Left lung (tissue), 10 donors: Measurements from ENCODE around the gene AGAP1. TPM values are rescaled to one million over a fixed set of nuclear protein-coding genes. Genes with fewer than 3 reads are reported as not detected.

Source experiments
- ATAC-seq: fragments of 200-7000 bp; cut with Tn5 transposase; one replicate; pipeline ENCODE4 v1.9.1; 2020; ENCODE audit warnings: moderate library complexity
- DNase-seq, 4 donors: peaks; one replicate each; pipeline ENCODE4 v3.0.0-alpha.2; 2013 to 2020
- H3K27ac ChIP-seq, 2 donors: fragments of 200-600 bp; sonication (generic) in 1 of 2; one replicate each; pipeline versions ENCODE4 v1.5.0 to v1.8.0; 2020 to 2021
- H3K27me3 ChIP-seq, 2 donors: fragments of 200-600 bp; sonication (generic) in 1 of 2; one replicate each; pipeline versions ENCODE4 v1.5.0 to v1.8.0; 2020 to 2021
- H3K36me3 ChIP-seq, 2 donors: fragments of 200-600 bp; sonication (generic) in 1 of 2; one replicate each; pipeline versions ENCODE4 v1.5.0 to v1.8.0; 2020 to 2021
- H3K4me1 ChIP-seq, 2 donors: fragments of 200-600 bp; one replicate each; pipeline ENCODE4 v1.8.0; 2021
- H3K4me3 ChIP-seq, 2 donors: fragments of 200-600 bp; sonication (generic) in 1 of 2; one replicate each; pipeline versions ENCODE4 v1.5.0 to v1.8.0; 2020 to 2021; ENCODE audit warnings: mild to moderate bottlenecking in 1 of 2
- H3K9me3 ChIP-seq, 2 donors: fragments of 200-600 bp; sonication (generic) in 1 of 2; one replicate each; pipeline versions ENCODE4 v1.5.0 to v1.8.0; 2020 to 2021
- intact Hi-C, 2 donors: fragments of 100-400 bp; cut with DNase I; formaldehyde crosslinking; loops; one replicate each; pipeline versions ENCODE4 v1.11.2 to v1.14.2; 2022
- polyA plus RNA-seq, 6 donors: library from polyadenylated mRNA; unstranded; fragments of 120-200 nt; gene quantifications; one replicate each; pipeline ENCODE4 v1.2.1, GENCODE V29; 2013; ENCODE audit not compliant: insufficient read length in 6 of 6
- total RNA-seq, 2 donors: library from RNA; stranded (reverse); fragmentation: NEBNext Ultra II Directional; extraction: Animal tissue kit (Norgen Biotek cat#: 25700); gene quantifications; one replicate each; pipeline ENCODE4 v1.2.1, GENCODE V29; 2021
- TF ChIP-seq, protein P1 (sequence below), 2 donors: fragments of 200-600 bp; sonication (generic) in 1 of 2; IDR thresholded peaks; one replicate each; pipeline versions ENCODE4 v1.5.0 to v1.8.0; 2021; ENCODE audit warnings: antibody characterized with exemption in 2 of 2
- donor health status: DM: no; HTN: yes; CAD: no.
- donor health status: DM: no; HTN: no; CAD: no.

The AGAP1 gene
- total and polyA plus RNA-seq, 8 donors, result 13.1 to 25.4 (median 22.4) TPM

DNA sequence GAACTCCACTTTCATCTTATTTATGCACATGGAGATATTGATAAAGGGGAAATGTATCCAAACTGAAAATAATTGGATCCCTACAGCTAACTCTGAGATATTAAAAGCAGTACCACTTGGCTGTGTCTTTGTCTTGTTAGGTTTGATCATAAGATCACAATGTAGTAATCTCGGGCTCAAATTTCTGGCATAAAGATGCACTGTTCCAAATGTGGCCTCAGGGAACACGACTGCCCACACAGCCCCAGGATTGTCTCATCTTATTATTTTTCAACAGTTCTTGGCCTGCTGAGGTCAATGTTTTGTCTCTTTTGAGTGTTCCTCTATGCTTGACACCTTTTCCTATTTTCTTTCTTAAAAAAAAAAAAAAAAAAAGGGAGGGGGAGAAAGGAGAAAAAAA lies 560.3 kb downstream of the AGAP1 start:
- TF ChIP-seq, protein P1, sequence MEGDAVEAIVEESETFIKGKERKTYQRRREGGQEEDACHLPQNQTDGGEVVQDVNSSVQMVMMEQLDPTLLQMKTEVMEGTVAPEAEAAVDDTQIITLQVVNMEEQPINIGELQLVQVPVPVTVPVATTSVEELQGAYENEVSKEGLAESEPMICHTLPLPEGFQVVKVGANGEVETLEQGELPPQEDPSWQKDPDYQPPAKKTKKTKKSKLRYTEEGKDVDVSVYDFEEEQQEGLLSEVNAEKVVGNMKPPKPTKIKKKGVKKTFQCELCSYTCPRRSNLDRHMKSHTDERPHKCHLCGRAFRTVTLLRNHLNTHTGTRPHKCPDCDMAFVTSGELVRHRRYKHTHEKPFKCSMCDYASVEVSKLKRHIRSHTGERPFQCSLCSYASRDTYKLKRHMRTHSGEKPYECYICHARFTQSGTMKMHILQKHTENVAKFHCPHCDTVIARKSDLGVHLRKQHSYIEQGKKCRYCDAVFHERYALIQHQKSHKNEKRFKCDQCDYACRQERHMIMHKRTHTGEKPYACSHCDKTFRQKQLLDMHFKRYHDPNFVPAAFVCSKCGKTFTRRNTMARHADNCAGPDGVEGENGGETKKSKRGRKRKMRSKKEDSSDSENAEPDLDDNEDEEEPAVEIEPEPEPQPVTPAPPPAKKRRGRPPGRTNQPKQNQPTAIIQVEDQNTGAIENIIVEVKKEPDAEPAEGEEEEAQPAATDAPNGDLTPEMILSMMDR (IDR thresholded peaks at IDR 0.05), result no peak
- H3K27me3 ChIP-seq, result no peaks in the 10 kb centered on the region
- no peak overlapping the region for H3K4me3 ChIP-seq
- H3K27ac ChIP-seq, result no peak overlapping the region
- no peak for ATAC-seq
- DNase-seq, result no peak
- no peaks in the 10 kb centered on the region for H3K4me1 ChIP-seq
- H3K36me3 ChIP-seq, result peaks cover 0 to 2% of the 10 kb centered on the region in 2 donors
- intact Hi-C loops, result no loop called here
- H3K9me3 ChIP-seq, result peaks cover 0 to 7% of the 10 kb centered on the region in 2 donors

DNA sequence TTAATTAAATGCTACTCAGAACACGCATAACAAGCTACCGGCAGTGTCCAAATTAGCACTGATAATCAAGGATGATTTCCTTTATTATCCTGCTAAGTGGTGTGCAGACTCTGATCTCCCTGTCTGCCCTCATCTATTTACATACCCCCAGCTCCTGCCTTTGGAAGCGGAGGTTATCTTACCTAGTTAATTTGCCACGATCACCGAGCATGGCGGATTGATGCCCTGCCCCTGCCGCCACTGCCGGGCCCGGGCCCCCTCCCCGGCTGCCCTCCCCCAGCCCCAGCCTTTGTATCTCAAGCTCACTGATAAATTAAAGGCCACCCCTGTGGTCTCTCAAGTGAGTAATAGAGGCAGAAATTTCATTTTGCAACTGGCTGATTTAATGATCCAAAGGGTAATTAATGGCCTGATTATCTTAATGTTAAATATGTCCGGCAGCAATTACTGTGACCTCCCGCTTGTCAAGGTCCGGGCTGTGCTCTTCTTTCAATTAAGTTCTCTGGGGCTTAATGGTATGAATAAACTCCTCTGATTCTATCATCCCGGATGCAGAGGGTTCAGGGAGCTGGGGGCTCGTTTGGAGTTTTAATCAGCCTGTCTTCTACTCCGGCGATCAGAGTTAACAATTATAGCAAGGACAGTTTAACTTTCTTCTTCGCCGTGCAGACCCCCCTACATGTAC lies 560.9 kb downstream of the AGAP1 start:
- TF ChIP-seq, protein P1 (IDR thresholded peaks at IDR 0.05), result no peak
- no peaks in the 10 kb centered on the region for H3K36me3 ChIP-seq
- no peak overlapping the region for H3K27ac ChIP-seq
- no peaks in the 10 kb centered on the region for H3K4me1 ChIP-seq
- intact Hi-C loops, result no loop called here
- DNase-seq, result no peak
- no peak overlapping the region for H3K4me3 ChIP-seq
- peaks cover 0 to 7% of the 10 kb centered on the region in 2 donors for H3K9me3 ChIP-seq
- H3K27me3 ChIP-seq, result no peaks in the 10 kb centered on the region
- ATAC-seq, result no peak

DNA sequence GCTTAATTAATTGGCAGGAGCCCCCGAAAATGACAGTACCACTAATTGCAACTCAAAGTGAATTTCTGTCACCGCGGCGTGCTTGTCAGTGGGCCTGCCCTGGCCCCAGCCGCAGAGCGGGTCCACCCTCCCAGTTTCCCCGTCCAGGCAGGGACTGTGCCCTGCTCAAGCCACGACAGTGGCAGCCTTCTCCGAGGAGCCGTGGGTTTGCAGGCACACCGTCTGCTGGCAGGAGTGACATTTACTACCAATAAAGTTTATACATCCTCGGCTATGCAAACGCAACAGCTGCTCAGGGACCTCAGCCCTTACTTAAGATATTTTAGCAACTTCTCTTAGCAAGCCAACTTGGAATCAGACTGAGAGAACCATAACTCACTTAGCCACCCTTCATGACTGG lies 561.6 kb downstream of the AGAP1 start:
- ATAC-seq, result no peak
- Histone ChIP-seq H3K27me3 (no peaks in the 10 kb centered on the region), H3K9me3 (peaks cover 0 to 7% of the 10 kb centered on the region in 2 donors), H3K4me1 (no peaks in the 10 kb centered on the region), H3K27ac (no peak overlapping the region), H3K4me3 (no peak overlapping the region), H3K36me3 (no peaks in the 10 kb centered on the region)
- no peak for DNase-seq
- TF ChIP-seq, protein P1 (IDR thresholded peaks at IDR 0.05), result no peak
- intact Hi-C loops, result no loop called here

DNA sequence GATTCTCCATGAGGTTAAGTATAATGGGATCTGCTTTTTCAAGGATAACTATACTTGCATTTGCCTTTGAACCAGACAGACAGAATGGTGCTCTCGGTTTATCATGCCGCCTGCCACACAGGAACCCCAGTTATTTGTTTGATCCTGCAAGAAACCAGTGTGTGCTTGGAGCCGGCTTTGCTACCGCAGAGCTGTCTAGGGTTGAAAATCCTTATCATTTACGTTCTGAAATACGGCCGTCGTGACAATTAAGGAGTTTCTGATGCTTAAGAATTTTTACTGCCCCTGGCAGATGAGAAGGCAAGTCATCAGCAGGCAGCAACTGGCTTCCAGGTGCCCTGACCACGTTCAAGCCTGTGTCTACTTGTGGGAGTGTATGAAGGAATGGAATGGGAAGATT lies 562.3 kb downstream of the AGAP1 start:
- ATAC-seq, result no peak
- Histone ChIP-seq H3K9me3 (peaks cover 0 to 7% of the 10 kb centered on the region in 2 donors), H3K4me1 (no peaks in the 10 kb centered on the region), H3K36me3 (no peaks in the 10 kb centered on the region), H3K4me3 (no peak overlapping the region), H3K27ac (no peak overlapping the region), H3K27me3 (no peaks in the 10 kb centered on the region)
- intact Hi-C loops, result no loop called here
- TF ChIP-seq, protein P1 (IDR thresholded peaks at IDR 0.05), result no peak
- no peak for DNase-seq

DNA sequence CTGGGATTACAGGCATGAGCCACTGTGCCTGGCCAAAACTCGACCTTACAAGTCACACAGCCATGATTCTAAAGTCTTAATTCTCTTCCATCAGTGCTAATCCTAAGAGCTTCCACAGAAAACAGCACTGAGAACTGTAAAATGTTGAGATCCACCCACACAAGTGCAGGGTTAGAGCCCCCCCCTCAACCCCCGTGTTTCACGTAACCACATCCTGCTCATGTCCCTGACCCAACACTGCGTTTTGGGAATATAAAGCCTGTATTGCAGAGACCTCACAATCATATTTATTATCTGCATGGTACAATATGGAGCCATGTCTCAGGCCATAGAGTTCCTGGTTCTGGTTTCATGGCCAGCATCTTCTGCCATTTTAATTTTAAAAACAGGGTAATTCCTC lies 563.5 kb downstream of the AGAP1 start:
- Histone ChIP-seq H3K4me1 (no peaks in the 10 kb centered on the region), H3K4me3 (no peak overlapping the region), H3K9me3 (peaks cover 0 to 7% of the 10 kb centered on the region in 2 donors), H3K27ac (no peak overlapping the region), H3K36me3 (no peaks in the 10 kb centered on the region), H3K27me3 (no peaks in the 10 kb centered on the region)
- intact Hi-C loops, result no loop called here
- DNase-seq, result no peak
- ATAC-seq, result no peak
- TF ChIP-seq, protein P1 (IDR thresholded peaks at IDR 0.05), result no peak
